ENCODE results near the gene FCGR3A.

FCGR3A gene

GRCh38 chr1:161495490-161495889, 54.1 kb downstream of the FCGR3A start:
- Histone ChIP-seq H3K27ac (replicated peaks) (no peak overlapping the region), H3K4me3 (replicated peaks; ENCODE audit: insufficient read depth, low read length) (no peak overlapping the region), H3K27me3 (ENCODE audit: insufficient read depth, poor library complexity, severe bottlenecking) (no peaks in the 10 kb centered on the region)
- TF ChIP-seq REST (IDR thresholded peaks at IDR 0.05; ENCODE audit: insufficient replicate concordance, low read depth), result no peak
- peak; percentile 40; the same call in 1 of the 2 replicates for TF ChIP-seq SPI1 (IDR thresholded peaks at IDR 0.05; ENCODE audit: borderline replicate concordance, low read depth)
- TF ChIP-seq POLR2AphosphoS5 (IDR thresholded peaks at IDR 0.05; ENCODE audit: low read depth), result no peak
- no peak for DNase-seq (ENCODE audit: low read depth in 1 of 2, low spot score in 1 of 2)

DNA sequence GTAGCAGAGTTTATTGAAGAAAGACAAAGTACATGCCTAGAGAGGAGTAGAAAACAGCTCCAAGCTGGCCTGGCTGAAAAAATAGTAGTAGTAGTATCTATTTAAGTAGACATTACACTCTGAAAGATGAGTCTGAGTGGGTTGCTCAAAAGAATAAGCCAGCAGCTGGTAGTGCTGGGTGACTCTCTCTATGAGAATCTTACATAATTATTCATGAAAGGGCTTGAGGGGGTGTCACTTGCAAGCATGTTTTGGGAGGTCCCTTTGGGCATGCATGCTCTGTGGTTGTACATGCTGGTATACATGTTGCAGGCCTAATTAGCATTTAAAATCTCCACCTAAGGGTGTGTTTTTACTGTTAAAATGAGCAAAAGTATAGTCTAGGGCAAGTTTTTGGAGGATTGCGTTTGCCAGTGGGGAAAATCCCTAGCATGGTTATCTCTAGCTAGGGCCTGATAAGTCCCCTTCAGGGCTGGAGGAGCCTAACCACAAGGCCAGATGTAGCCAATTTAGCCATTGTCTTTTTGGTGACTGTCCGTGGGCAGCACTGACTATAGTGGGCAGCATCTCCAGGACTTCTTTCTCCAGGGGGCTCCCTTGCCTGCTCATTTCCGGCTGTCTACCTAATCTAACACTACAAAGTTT, 55.4 kb downstream of the FCGR3A start:
- TF ChIP-seq POLR2AphosphoS5 (IDR thresholded peaks at IDR 0.05; ENCODE audit: low read depth) (no peak), GABPA (IDR thresholded peaks at IDR 0.05; ENCODE audit: low read depth) (no peak), REST (IDR thresholded peaks at IDR 0.05; ENCODE audit: insufficient replicate concordance, low read depth) (no peak), SPI1 (IDR thresholded peaks at IDR 0.05; ENCODE audit: borderline replicate concordance, low read depth) (no peak)
- TF ChIP-seq, protein P1, sequence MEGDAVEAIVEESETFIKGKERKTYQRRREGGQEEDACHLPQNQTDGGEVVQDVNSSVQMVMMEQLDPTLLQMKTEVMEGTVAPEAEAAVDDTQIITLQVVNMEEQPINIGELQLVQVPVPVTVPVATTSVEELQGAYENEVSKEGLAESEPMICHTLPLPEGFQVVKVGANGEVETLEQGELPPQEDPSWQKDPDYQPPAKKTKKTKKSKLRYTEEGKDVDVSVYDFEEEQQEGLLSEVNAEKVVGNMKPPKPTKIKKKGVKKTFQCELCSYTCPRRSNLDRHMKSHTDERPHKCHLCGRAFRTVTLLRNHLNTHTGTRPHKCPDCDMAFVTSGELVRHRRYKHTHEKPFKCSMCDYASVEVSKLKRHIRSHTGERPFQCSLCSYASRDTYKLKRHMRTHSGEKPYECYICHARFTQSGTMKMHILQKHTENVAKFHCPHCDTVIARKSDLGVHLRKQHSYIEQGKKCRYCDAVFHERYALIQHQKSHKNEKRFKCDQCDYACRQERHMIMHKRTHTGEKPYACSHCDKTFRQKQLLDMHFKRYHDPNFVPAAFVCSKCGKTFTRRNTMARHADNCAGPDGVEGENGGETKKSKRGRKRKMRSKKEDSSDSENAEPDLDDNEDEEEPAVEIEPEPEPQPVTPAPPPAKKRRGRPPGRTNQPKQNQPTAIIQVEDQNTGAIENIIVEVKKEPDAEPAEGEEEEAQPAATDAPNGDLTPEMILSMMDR (IDR thresholded peaks at IDR 0.05; ENCODE audit: insufficient read depth, low read length), result no peak

DNA sequence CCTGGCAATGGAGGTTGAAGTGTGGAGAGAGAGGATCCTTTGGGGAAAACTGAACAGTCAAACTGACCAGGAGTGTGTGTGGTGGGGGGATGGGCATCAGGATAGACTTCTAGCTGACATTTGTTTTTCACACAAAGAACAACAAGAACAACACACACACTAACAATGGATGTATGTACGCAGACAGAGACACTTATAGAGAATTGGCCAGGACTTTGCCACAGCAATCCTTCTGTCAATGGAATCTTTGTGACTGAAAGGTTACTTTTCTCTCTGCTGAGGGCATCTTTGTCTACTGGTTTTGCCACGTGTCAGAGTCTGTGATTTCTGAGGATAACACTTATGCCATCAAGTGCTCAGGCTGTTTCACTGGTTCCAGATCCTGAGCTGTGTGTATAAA, 56.8 kb downstream of the FCGR3A start:
- TF ChIP-seq GABPA (IDR thresholded peaks at IDR 0.05; ENCODE audit: low read depth) (no peak), POLR2AphosphoS5 (IDR thresholded peaks at IDR 0.05; ENCODE audit: low read depth) (no peak), REST (IDR thresholded peaks at IDR 0.05; ENCODE audit: insufficient replicate concordance, low read depth) (no peak), SPI1 (IDR thresholded peaks at IDR 0.05; ENCODE audit: borderline replicate concordance, low read depth) (no peak)
- TF ChIP-seq, protein P1 (IDR thresholded peaks at IDR 0.05; ENCODE audit: insufficient read depth, low read length), result no peak
- Histone ChIP-seq H3K27me3 (ENCODE audit: insufficient read depth, poor library complexity, severe bottlenecking) (no peaks in the 10 kb centered on the region), H3K27ac (replicated peaks) (no peak overlapping the region), H3K4me3 (replicated peaks; ENCODE audit: insufficient read depth, low read length) (no peak overlapping the region)
- no peak for DNase-seq (ENCODE audit: low read depth in 1 of 2, low spot score in 1 of 2)

More for the DNA sequence above, 55.4 kb downstream of the FCGR3A start:
- H3K27me3 ChIP-seq (ENCODE audit: insufficient read depth, poor library complexity, severe bottlenecking), result no peaks in the 10 kb centered on the region
- no peak for DNase-seq (ENCODE audit: low read depth in 1 of 2, low spot score in 1 of 2)
- H3K27ac ChIP-seq (replicated peaks), result no peak overlapping the region
- H3K4me3 ChIP-seq (replicated peaks; ENCODE audit: insufficient read depth, low read length), result no peak overlapping the region

Measured in HL-60 (cell line).